Stimulated activated CD8-positive, alpha-beta memory T cell treated with anti-CD3 and anti-CD28 coated beads, Interleukin-12 subunit alpha, Interleukin-12 subunit beta, amount 100 ng/mL, for 1 hour (primary cell): ENCODE results near the gene MYO7A.

Source experiments
- DNase-seq: peaks from one replicate; pipeline ENCODE4 v3.0.0-alpha.2; 2020; ENCODE audit warnings: low read depth

The MYO7A gene

DNA sequence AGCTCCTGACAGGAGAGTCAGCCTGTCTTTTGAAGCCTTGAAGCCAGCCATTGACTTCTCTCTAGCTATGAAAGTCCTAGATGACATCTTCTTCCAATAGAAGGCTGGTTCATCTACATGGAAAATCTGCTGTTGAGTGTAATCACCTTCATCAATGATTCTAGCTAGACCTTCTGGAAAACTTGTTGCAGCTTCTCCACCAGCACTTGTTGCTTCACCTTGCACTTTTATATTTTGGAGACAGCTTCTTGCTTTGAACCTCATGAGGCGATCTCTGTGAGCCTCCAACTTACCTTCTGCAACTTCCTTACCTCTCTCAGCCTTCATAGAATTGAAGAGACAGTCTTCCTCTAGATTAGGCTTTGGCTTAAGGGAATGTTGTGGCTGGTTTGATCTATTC, 58.3 kb downstream of the MYO7A start:
- DNase-seq: no peak

DNA sequence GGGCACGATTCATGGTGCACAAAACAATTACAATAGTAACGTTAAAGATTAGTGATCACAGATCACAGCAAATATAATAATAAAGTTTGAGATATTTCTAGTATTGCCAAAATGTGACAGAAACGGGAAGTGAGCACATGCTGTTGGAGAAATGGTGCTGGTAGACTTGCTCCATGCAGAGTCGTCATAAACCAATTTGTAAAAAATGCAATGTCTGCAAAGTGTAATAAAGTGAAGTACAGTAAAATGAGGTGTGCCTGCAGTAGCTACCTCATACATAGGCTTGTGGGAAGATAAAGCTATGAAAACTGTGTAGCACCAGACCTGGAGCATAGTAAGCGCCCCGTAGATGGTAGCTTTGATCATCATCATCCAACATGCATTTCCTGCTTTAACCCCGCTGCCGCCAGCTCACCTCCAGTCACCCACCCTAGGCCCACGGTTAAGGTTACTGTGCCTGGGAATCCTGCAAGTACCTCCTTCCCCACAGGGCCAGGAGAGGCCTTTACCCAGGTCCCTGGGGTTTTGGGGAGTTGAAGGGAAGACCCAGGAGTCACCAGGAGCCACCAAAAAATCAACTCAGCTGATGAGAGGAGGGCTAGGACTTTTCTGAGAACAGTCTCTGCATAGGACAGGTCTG, 59.2 kb downstream of the MYO7A start:
- no peak for DNase-seq

DNA sequence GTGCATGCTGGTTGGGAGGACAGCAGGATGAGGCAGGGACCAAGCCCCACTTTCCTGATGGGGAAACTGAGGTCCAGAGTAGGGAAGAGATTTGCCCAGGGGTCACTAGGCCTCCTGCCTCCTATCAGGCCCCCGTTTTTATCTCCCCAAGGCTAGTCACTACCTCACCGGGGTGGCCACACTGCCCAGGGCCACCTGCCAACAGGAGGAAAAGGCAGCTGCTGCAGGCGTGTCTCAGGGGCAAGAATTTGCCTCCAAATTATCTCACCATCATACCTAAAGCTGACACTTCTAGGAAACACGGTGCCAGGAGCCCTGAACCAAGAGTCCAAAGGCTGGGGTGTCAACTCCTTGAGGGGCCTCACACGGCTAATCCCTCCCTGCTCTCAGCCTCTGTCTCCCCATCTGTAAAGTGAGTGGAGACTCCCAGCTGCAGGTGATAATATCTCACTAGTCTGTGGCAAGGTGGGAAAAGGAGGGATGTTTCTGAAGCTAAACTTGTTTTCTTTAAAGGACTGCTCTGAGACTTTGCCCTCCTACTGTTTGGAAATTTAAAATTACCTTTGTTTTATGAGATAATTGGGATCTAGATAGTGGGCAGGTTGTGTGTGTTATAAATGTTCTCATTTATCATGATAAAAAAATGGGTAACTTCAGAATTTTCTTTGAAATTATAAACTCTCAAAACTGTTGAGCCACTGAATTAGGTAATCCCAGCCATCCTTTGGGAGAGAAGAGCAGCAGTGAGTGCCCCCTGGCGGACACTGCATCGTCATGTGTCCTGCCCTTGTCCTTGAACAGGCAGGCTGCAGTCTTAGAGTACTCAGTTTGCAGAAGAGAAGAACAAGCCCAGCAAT, 60.0 kb downstream of the MYO7A start:
- peak; percentile 55 for DNase-seq

DNA sequence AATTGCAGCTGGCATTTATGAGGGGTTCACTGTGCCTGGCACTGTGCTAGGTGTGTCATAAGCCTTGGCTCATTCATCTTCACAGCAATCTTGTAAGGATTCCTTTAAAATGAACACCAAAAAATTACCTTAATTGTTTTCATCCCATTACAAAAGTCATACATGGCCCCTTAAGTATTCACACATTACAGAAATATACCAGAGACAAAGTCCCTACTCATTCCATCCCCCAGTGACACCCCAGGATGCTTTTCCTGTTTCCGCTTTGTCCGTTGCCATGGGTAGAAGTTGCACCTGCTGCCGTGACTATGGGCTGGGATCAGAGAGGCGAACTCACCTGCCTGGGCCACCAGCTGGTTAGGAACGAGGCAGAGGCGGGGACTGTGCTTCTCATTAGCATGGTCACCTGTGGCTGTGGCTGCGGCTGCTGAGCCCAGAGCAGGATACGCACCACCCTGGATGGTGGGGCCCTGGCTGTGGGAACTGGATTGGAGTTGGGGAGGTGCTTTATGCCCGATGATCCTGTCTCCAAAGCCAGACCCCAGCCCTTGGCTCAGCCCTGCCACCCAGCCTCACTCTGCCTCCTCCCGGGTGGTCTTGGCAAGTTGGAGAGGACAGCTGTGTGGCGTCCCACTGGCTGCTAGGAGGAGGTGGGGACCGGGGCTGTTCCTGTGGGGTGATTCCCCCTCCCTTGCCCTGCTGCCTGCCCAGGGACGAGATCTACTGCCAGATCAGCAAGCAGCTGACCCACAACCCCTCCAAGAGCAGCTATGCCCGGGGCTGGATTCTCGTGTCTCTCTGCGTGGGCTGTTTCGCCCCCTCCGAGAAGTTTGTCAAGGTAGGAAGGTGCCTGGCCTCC, 60.8 kb downstream of the MYO7A start:
- no peak for DNase-seq

DNA sequence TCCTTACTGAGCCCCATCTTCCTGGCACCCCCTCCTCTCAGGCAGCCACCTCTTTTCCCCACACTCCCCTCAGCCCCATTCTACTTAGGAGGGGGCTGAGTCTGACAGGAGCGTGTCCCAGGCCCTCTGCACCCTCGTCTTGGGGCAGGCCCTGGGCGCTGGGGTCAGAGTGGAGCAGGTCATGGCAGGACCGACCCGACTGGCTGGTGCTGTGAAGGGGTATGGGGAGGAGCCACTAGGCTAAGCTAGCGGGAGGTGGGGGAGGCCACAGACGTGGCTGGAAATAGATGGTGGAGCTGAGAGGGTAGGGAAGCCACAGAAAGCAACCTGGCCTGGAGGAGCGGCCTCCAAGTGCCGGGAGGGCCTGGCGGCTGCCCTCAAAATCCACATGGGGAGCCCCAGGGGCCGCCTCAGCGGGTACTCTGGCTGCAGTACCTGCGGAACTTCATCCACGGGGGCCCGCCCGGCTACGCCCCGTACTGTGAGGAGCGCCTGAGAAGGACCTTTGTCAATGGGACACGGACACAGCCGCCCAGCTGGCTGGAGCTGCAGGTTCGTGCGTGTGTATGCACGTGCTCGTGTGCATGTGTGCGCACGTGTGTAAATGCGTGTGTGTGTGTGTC, 61.7 kb downstream of the MYO7A start:
- no peak for DNase-seq

DNA sequence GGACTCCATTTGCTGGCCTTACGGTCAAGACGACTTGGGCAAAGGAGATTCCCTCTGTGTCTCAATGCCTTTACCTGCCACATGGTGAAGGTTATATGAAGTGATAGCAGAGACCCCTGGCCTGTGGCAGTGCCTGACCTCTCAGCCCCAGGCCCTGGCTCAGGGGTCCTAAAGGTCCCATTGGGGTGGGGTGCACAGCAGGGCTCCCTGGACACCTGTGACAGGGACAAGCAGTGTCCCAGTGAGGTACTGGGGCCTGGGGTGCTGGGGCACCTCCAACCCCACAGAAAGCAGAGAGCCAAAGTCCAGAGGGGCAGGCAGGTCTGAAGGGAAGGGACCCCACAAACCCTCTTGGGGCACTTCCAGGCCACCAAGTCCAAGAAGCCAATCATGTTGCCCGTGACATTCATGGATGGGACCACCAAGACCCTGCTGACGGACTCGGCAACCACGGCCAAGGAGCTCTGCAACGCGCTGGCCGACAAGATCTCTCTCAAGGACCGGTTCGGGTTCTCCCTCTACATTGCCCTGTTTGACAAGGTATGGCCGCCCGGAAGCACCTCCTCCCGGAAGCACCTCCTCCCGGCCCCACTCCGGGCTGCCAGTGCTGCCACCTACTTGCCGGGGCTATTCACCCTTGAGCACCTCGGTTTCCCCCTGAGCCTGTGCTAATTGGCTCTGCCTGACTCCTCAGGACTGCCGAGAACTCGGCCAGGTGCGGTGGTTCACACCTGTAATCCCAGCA, 62.5 kb downstream of the MYO7A start:
- no peak for DNase-seq

DNA sequence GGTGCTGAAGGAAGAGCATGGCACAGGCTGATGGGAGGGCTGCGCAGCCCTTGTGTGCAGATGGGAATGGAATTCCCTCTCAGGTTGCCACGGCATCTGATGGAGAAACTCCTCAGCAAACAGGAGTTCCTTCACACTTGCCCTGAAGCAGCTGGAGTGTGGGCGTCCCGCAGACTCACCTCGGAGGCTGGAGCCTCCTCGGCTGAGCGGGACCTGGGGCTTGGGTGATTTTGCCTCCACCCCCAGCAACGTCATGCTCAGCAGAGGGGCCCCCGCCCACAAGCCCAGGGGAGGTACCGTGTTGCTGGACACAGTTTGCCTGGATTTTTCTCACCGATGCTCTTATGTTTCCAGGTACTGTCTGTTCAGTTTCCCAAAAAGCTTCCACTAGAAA, 63.4 kb downstream of the MYO7A start:
- no peak for DNase-seq

DNA sequence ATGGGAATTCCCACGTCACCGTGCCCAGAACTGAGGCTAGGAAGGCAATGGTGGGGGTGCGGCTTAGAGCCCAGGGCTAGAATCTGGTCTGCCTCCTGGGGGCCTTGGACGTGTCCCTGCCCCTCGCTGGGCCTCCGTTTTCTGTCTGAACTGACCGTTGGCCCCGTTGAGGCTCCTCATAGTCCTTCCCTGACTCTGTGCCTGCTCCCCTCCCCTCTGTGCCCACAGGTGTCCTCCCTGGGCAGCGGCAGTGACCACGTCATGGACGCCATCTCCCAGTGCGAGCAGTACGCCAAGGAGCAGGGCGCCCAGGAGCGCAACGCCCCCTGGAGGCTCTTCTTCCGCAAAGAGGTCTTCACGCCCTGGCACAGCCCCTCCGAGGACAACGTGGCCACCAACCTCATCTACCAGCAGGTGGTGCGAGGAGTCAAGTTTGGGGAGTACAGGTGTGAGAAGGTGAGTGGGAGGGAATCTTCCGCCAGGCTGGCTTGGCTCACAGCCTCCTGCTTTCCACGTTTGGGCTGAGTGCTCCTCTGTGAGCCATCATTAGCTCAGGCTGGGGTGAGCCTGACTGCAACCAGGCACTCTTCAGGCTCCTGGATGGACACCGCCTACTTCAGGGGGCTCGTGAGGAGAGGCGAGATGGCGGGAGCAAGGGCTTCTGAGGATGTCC, 63.9 kb downstream of the MYO7A start:
- peak; percentile 14 for DNase-seq

DNA sequence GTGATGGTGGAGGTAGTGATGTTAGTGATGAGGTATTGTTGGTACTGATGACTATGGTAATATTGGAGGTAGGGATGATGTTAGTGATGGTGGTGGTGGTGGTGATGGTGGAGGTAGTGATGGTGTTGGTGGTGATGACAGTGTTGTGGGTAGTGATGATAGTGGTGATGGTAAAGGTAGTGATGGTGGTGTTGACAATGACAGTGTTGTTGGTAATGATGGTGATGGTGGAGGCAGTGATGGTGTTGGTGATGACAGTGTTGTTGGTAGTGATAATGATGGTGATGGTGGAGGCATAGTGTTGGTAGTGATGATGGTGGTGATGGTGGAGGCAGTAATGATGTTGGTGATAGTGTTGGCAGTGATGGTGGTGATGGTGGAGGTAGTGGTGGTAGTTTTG, 65.1 kb downstream of the MYO7A start:
- no peak for DNase-seq

DNA sequence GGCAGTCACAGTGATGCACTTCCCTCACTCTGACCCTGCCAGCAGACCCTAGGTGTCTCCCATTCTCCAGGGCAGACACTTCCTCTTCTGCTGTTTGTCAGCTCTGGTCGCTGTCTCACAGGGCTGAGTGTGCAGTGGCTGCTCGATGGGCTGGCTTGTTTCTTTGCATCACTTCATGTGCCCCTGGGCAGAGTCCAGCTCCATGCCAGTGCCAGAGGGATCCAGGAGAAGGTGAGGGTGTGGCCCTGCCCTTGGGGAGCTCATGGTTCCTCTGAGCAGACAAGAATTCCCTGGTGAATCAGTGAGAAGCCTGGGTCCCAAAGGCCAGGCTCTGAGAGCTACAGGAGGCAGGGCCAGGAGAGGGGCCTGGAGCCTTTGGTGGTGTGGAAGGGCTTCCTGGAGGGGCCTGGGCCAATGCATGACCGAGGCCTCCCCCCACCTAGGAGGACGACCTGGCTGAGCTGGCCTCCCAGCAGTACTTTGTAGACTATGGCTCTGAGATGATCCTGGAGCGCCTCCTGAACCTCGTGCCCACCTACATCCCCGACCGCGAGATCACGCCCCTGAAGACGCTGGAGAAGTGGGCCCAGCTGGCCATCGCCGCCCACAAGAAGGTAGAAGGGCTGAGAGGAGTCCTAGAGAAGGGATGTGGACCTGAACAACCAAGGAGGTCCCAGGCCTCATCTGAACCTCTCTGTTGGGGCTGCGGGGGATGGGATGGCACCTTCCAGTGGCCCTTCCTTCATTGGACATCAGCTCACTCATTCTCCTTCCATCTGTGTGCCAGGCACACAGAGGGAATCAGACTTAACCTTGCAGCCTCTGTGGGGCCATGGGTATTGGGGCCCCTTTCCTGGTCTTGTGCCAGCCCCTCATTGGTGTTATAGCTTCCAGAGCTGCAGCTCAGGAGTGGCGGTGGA, 66.1 kb downstream of the MYO7A start:
- no peak for DNase-seq

DNA sequence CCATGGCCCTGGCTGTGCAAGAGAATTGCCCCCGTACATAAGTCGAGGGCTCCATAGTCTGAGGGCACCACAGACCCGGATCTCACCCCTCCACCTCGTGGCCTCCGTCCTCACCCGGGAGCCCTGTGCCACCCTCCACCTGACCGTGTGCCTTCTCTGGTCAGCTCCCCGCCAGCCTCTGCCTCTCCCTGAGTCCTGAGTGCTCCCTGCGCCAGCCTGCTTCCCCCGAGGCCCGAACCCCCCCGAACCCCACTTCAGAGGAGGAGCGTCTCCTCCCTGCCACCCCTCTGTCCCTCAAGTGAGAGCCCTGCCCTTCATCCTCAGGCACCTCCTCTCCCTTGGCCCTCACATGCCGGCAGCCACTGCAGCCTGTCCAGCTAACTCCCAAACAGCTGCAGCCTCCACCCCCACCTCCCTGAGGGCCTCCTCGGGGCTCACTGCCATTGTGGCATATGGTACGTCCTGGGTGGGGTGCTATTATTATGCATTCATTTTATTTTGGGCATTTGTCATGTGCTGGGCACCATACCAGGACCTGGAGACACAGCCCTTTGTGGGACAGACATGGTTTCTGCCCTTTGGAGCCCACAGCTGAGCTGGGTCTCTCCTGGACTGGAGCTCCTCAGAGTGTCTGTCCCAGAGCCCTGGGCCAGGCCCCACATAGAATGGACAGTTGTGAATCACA, 67.2 kb downstream of the MYO7A start:
- no peak for DNase-seq

DNA sequence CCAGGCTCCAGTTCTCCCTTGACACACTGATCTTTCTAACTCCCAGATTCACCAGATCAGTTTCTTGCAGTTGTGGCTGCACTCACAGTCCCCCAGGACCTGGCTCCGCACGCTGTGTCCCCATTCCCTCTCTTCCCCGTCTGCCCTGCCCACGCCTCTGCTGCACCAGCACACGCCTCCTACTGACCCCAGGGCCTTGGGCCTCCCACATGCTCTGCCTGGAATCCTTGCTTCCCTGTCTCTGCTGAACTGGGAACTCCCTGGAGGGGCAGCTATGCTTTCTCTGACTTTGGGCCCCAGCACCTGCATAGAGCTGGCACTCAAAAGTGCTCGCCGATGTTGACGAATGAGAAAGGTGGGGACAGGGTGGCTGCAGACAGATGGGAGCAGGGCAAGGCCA, 68.9 kb downstream of the MYO7A start:
- DNase-seq: no peak

DNA sequence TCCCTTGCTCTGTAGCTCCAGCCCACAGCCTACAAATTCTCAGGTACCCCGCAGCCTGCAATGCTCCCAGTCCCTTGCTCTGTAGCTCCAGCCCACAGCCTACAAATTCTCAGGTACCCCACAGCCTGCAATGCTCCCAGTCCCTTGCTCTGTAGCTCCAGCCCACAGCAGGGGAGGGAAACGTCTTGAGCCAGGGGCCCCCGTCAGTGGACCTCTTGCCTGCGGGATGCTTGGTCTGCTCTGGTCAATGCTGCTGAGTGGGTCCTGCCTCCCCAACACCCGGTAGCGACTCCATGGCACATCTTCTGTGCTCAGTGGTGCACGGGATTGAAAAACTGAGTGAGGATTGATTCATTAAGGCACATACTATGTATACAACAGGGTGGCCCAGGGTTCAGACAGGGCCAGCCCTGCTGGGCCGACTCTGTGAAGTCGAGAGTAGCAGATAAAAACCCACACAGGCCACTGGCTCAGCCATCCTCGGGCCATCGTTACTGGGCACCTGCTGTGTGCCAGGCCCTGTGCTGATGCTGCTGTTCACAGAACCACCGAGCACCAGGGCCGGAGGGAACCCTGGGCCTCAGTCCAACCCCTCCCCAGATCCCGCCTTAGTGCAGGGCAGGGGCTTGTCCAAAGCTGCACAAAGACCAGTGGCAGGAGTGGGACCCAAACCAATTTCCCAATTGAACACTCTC, 69.7 kb downstream of the MYO7A start:
- DNase-seq: no peak

DNA sequence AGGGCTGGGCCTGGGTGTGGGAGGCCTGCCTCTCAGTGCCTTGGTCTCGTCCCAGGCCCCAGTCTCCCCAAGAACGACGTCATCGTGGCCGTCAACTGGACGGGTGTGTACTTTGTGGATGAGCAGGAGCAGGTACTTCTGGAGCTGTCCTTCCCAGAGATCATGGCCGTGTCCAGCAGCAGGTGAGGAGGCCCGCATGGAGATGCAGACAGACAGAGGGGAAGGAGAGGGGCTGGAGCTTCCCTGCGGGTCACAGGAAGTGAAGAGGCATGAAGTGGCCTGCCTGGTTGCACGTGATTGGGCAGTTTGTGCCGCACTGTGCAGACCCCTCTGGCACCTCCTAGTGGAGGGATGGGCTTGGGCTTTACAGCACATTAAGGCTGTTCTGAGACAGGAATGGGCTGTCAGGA, 70.4 kb downstream of the MYO7A start:
- DNase-seq: no peak

DNA sequence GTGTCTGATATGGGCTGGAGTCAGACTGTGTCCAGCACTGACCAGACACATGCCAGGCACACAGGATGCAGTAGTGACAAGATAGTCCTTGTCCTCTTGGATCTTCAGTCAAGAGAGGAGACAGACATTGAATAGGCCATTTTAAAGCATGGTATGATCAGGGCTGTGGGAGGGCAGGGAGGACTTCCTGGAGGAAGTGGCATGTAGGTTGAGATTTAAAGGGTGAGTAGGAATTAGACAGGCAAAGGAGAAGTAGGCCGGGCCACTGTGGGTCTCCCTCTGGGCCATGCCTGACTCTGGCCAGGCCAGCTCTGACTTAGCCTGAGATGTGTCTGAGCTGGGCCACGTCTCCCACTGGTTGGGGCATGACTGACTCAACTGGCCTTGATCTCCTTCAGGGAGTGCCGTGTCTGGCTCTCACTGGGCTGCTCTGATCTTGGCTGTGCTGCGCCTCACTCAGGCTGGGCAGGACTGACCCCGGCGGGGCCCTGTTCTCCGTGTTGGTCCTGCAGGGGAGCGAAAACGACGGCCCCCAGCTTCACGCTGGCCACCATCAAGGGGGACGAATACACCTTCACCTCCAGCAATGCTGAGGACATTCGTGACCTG, 71.2 kb downstream of the MYO7A start:
- DNase-seq: no peak

DNA sequence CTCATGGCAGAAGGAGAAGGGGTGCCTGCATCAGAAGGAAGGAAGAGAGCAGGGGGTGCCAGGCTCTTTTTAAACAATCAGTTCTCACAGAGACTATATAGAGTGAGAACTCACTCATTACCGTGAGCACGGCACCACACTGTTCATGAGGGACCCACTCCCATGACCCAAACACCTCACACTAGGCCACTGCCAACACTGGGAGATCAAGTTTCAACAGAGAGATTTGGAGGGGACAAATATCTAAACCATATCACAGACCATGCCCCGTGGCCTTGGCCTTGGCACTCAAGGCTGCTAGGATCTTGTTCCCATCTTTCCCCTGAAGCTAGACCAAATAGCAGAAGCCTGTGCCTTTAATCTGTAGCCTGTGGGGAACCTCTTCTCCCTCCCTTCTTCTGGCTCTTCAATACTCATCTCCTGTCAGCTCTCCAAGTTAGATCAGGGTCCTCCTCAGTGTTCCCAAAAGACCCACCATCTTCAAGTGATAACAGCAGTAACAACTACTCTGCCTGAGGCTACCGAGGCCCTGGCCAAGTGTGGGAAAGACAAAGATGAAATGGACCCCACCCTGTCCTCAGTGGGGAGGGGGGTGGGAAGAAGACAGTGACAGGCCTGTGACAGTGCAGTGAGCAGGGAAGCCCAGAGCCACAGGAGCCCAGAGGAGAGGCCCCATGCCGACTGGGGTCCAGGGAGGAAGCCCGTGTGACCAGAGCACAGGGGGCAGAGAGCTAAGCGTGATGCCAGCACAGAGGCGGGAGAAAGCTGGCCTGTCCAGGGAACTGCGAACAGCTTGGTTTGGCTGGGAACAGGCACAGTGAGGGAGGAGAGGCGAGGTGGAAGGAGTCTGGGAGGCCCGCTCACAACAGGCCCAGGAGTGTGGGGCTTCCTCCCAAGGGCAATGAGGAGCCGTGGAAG, 72.6 kb downstream of the MYO7A start:
- no peak for DNase-seq

DNA sequence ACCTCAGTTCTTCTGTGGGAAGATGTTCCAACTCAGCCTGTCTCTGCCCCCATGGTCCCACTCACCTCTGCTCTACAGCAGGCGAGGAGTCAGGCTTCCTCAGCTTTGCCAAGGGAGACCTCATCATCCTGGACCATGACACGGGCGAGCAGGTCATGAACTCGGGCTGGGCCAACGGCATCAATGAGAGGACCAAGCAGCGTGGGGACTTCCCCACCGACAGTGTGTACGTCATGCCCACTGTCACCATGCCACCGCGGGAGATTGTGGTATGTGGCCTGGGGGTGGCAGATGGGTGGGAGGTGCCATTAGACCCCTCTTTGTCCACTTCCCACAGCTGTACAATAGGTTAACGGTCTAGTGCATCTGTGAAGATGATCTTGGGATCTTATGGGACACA, 73.3 kb downstream of the MYO7A start:
- no peak for DNase-seq
